ENCODE data around the gene ACTA1. TPM values are rescaled to one million over a fixed set of nuclear protein-coding genes. Genes with fewer than 3 reads are reported as not detected.
A peak's percentile ranks its signal among the peaks of the same experiment; 100 is the strongest.

ACTA1 gene
- total RNA-seq, 2 experiments from 2014 or later = not detected

DNA sequence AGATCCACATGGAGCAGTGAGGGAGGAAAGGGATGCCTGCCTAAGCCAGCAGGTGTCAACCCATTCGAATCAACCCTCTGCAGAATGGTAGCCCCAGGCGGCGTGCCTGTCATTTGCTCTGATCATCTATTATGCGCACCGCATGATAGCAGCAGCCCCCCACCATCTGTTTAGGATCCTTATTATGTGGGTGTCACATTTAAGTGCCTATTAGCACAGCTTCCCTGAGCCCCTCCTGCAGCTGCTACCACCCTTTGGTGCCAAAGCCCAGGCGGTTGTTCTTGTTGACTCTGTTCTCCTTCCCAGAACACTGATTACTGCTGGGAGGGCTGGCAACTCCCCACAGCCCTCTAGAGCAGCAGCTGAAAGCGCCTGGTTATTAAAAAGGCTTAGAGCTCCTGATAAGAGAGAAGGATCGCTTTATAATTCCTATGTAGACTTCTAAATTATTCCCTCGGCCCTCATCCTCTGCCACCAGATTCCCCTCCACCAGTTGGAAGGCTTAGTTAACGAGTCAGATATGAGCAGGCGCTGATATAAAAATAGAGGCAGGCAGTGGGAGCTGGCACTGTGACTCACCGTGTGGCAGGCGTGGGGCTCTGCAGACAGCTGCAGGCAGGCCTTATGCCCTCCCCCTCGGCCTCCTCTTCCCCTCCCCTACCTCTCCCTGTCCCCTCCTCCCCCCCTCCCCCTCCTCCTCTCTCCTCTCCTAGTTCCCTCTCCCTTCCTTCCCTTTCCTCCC lies 23.0 kb downstream of the ACTA1 start:
- intact Hi-C loops (cut with micrococcal nuclease) = no loop called here
- ATAC-seq (peak; percentile 83), DNase-seq (peak; percentile 49)
- H3K4me3 Mint-ChIP-seq = no peak overlapping the region
- peaks cover 63% of the 10 kb centered on the region for H3K27me3 Mint-ChIP-seq
- TF ChIP-seq, protein P1, sequence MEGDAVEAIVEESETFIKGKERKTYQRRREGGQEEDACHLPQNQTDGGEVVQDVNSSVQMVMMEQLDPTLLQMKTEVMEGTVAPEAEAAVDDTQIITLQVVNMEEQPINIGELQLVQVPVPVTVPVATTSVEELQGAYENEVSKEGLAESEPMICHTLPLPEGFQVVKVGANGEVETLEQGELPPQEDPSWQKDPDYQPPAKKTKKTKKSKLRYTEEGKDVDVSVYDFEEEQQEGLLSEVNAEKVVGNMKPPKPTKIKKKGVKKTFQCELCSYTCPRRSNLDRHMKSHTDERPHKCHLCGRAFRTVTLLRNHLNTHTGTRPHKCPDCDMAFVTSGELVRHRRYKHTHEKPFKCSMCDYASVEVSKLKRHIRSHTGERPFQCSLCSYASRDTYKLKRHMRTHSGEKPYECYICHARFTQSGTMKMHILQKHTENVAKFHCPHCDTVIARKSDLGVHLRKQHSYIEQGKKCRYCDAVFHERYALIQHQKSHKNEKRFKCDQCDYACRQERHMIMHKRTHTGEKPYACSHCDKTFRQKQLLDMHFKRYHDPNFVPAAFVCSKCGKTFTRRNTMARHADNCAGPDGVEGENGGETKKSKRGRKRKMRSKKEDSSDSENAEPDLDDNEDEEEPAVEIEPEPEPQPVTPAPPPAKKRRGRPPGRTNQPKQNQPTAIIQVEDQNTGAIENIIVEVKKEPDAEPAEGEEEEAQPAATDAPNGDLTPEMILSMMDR (IDR thresholded peaks at IDR 0.05) = no peak
- no peak overlapping the region for H3K27ac Mint-ChIP-seq
- no peaks in the 10 kb centered on the region for H3K36me3 Mint-ChIP-seq (ENCODE audit: low read depth)
- POLR2A ChIA-PET = no interaction called here
- CTCF ChIA-PET = interaction anchor here (0.9 to 1.0 kb wide), 2 partner anchors 71 to 167 kb away, joined by 3 read pairs; no protein-coding TSS in a partner anchor
- no peaks in the 10 kb centered on the region for H3K9me3 Mint-ChIP-seq
- H3K4me1 Mint-ChIP-seq (ENCODE audit: low read depth) = peaks cover 20% of the 10 kb centered on the region

DNA sequence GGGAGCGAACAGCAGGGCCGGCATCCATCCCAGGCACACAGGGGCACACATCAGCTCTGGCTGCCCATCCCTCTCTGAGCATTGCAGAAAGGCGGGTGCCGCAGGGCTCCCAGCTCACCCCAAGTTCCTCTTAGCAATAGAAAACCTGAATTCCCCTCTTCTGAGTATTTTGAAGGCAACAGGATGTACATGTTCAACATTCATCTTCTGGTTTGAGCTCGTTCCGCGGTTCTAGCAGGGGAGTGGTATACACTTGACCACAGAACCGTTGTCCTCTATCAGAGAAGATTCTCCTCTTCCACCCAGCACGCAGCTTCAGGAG lies 23.6 kb downstream of the ACTA1 start:
- ChIA-PET POLR2A (no interaction called here), CTCF (interaction anchor here (0.9 kb wide), 1 partner anchor 71 kb away, joined by 3 read pairs; no protein-coding TSS in a partner anchor)
- Mint-ChIP-seq H3K9me3 (no peaks in the 10 kb centered on the region), H3K36me3 (ENCODE audit: low read depth) (no peaks in the 10 kb centered on the region), H3K27me3 (peaks cover 68% of the 10 kb centered on the region), H3K4me3 (no peak overlapping the region), H3K4me1 (ENCODE audit: low read depth) (peaks cover 20% of the 10 kb centered on the region), H3K27ac (no peak overlapping the region)
- ATAC-seq = peak; percentile 18
- intact Hi-C loops (cut with micrococcal nuclease) = no loop called here
- DNase-seq = no peak
- TF ChIP-seq, protein P1 (IDR thresholded peaks at IDR 0.05) = no peak

DNA sequence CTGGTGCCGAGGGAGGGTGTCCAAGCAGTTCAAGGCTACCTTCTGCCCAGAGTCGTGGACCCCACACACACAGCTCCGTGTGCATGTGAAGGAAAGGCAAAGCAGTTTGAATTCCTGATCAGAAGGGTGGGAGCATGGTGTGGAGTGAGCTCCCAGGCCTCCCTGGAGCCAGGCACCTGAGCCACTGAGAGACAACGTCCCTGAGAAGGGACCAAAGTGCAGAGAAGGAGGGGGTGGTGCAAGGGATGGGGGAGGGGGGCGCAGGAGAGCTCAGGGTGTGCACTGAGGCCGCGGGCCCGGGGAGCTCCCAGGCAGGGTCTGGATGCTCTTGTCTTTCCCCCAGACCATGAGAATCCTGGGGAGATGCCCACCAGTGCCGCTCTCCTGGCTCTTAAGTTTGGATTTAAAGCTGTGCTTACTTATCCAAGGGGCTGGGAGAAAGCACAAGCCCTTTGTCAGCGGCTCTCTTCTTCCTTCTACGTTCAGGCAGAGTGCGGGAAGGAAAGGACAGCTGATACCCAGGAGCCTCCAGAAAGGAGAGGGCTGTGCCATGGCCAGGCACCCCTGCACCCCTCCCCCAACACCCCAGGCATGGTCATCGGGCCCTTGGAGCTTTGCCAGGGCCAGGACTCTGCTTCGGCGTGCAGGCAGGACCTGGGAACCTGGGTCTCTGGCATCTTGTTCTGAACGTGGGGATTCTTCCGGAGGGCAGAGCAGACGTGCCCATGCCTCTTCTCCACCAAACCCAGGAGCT lies 24.1 kb downstream of the ACTA1 start:
- ChIA-PET POLR2A (no interaction called here), CTCF (no interaction called here)
- H3K27ac Mint-ChIP-seq = no peak overlapping the region
- DNase-seq (no peak), ATAC-seq (no peak)
- TF ChIP-seq, protein P1 (IDR thresholded peaks at IDR 0.05) = no peak
- H3K36me3 Mint-ChIP-seq (ENCODE audit: low read depth) = no peaks in the 10 kb centered on the region
- H3K4me3 Mint-ChIP-seq = no peak overlapping the region
- H3K4me1 Mint-ChIP-seq (ENCODE audit: low read depth) = peaks cover 20% of the 10 kb centered on the region
- intact Hi-C loops (cut with micrococcal nuclease) = loop anchor here (10.0 kb wide), 1 partner anchor 65 kb away; the partner anchor contains the start of gene CCSAP
- peaks cover 70% of the 10 kb centered on the region for H3K27me3 Mint-ChIP-seq
- H3K9me3 Mint-ChIP-seq = no peaks in the 10 kb centered on the region

DNA sequence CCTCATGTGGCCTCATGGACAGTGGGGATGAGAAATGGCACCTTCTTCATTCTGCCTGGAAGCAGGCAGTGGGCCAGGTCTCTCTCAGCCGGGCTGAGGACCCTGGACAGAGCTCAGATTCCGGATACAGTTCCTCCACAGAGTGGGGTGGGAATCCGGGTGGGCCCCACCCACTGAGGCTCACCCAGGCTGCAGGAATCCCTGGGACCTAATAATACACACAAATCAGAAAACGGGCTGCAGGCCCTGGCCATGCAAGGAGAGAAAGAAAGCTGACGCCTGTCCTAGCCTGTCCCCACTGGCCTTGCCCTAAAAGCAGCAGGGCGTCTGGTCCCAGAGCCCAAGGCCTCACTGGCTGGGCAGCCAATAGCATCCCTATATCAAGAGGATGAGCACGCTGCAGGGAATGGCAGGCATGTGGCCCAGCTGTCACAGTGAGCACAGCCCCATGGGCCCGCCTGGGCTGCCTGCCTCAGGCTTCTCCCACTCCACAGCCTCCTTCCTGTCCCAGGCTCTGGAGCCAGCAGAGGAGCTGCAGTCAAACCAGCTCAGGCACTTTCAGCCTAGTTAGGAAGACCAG lies 25.3 kb downstream of the ACTA1 start:
- CTCF ChIA-PET = interaction anchor here (1.3 kb wide), 1 partner anchor 85 kb away, joined by 3 read pairs; no protein-coding TSS in a partner anchor
- TF ChIP-seq, protein P1 (IDR thresholded peaks at IDR 0.05) = no peak
- peaks cover 20% of the 10 kb centered on the region for H3K4me1 Mint-ChIP-seq (ENCODE audit: low read depth)
- no peak for ATAC-seq
- H3K36me3 Mint-ChIP-seq (ENCODE audit: low read depth) = no peaks in the 10 kb centered on the region
- no peaks in the 10 kb centered on the region for H3K9me3 Mint-ChIP-seq
- H3K27me3 Mint-ChIP-seq = peaks cover 67% of the 10 kb centered on the region
- H3K4me3 Mint-ChIP-seq = no peak overlapping the region
- POLR2A ChIA-PET = interaction anchor here (0.6 to 1.2 kb wide), 2 partner anchors 12 to 33 kb away, joined by 3 read pairs; no protein-coding TSS in a partner anchor
- H3K27ac Mint-ChIP-seq = no peak overlapping the region
- DNase-seq = no peak
- intact Hi-C loops (cut with micrococcal nuclease) = loop anchor here (10.0 kb wide), 1 partner anchor 64 kb away; the partner anchor contains the start of gene CCSAP
